Stimulated activated CD4-positive, alpha-beta T cell treated with anti-CD3 and anti-CD28 coated beads, Interleukin-1b, Interleukin-23, amount 100 ng/mL, for 1 hour (primary cell): ENCODE data around the gene OR10G3.
A peak's percentile ranks its signal among the peaks of the same experiment; 100 is the strongest.
"Not testable (repeated sequence)": the region's sequence is repeated elsewhere in the genome, so short reads cannot be mapped to it uniquely, and the experiment has no call there.

Source experiments
- DNase-seq, 2 donors: peaks; one replicate each; pipeline ENCODE4 v3.0.0-alpha.2; 2020; ENCODE audit warnings: low read depth in 2 of 2

Gene OR10G3, protein sequence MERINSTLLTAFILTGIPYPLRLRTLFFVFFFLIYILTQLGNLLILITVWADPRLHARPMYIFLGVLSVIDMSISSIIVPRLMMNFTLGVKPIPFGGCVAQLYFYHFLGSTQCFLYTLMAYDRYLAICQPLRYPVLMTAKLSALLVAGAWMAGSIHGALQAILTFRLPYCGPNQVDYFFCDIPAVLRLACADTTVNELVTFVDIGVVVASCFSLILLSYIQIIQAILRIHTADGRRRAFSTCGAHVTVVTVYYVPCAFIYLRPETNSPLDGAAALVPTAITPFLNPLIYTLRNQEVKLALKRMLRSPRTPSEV

DNA sequence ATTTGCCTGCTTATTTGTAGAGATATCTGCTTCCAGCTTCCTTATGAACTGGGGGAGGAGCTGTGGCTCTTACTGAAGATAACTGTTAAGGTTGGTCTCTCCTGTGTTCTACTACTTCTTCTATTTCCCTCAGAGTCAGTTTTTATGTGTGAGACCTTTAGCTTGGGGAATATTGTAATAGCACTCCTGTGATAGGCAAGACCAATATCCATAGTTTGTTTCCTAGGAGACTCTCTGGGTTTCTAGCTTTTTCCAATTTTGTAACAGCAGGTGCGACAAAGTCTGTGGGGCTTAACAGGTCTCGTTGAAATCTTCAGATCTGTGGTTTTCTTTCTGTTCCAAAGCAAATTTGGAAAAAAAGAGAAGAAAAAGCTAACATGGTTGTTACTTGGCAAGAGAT is at the start of gene OR10G3:
OR10G3 (minus strand) TSS at position 101 of the 400 bp plus-strand sequence. CDS start 9,332 bp downstream, outside the sequence.
- no peak for DNase-seq

DNA sequence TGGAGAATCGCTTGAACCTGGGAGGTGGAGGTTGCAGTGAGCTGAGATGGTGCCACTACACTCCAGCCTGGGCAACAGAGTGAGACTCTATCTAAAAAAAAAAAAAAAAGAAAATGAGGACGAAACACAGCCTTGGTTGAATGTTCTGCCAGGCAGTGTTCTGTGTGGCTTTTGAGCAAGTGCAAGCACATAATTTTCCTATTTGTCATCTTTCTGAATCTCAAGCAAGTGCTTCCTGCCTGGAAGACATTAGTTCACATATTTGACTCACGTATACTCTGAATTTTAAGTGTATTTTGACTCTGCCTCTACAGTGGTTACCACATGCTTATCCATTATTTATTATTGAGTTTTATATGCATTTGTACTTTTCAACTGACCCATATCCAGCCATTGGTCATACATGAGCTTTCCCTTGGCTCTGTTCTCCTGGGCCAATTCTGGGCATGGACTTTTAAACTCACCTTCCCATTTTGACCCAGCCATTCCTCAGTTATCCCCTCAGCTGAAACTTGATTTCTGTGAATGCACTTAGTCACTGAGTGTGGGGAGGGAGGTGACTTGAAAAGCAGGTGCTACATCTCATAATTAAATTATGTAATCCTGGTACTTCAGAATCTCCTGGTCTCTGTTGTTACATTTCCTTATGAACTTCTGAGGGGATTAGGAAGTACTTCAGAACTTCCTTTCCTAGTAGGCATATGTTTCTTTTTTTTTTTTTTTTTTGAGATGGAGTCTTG is 46.8 kb upstream of the OR10G3 start:
- DNase-seq, result no peak

DNA sequence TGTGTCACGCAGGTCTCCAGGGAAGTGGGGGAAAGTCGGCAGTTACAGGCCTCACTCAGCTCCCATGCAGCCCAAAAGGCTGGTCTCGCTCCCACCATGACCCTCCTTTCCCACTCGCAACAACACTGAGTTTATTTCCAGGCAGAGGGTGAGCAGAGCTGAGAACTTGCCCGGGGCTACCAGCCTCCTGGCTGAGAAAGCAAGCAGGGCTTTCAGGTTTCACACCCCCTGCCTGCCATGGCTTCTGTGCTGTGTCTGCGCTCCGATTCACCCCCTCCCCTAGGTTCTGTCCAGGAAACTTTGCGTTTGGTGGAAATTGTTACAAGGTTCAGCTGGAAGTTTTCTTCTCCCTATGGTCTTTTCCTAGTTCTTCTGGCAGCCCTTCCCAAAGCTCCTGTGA is 37.7 kb upstream of the OR10G3 start:
- DNase-seq, result no peak

DNA sequence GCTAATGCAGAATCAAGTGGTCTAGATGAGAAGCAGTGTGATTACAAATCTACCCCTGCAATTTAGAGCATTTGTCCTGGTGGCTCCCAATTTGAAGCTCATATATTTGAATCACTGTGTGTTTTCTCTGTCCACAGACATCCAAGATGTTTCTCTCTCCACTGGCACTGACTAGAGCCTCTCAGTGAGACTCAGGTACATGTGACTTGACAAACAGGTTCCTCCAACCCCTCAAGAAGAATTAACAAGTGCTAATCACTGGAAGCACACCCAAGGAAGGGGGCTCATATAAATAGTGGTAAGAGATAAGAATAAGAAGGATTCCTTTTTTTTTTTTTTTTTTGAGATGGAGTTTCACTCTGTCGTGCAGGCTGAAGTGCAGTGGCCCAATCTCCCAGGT is 34.4 kb upstream of the OR10G3 start:
- DNase-seq, result no peak

DNA sequence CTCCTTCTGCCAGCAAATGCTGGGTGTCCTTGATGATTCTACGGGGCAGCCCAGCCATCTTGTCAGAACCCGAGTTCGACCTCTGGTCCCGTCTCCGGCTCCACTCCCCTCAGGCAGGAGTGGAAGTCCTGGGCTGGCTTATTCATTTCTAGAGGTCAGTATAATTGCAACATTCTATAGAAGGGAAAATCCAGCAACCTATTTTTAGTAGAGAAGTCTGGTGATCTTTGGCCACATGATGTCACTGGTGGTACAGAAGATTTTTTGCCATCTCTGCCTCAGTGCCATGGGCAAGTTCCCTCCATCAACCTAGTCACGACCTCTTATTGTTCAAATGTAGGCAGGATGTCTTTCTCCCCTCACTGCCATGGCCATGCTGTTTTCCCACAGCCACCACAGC is 32.4 kb upstream of the OR10G3 start:
- DNase-seq, result no peak

DNA sequence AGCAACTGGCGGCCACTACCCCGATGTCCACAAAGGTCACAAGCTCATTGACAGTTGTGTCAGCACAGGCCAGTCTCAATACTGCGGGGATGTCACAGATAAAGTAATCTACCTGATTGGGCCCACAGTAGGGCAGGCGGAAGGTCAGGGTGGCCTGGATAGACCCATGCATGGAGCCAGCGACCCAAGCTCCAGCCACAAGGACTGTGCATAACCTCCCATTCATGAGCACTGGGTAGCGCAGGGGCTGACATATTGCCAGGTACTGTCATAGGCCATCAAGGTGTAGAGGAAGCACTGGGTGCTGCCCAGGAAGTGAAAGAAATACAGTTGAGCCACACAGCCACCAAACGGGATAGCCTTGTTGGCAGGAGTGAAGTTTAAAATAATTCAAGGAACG is 22.3 kb upstream of the OR10G3 start:
- not testable (repeated sequence) for DNase-seq

DNA sequence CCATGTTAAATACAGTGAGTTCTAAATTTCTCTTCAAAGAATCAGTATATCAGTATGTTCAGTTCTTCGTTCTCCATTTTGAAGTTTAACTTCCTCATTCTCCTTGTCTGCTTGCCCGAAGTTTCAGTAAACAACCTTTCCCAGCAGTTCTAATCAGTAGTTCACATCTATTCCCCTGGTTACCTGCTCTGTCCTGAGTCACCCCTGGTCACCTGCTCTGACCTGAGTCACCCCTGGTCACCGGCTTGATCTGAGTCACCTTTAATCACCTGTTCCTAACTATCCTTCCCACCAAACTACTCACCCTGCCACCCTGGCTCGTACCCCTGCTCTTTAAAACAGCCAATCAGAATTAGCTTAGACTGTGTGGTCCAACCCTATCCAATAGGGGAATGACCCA is 9.4 kb upstream of the OR10G3 start:
- no peak for DNase-seq

DNA sequence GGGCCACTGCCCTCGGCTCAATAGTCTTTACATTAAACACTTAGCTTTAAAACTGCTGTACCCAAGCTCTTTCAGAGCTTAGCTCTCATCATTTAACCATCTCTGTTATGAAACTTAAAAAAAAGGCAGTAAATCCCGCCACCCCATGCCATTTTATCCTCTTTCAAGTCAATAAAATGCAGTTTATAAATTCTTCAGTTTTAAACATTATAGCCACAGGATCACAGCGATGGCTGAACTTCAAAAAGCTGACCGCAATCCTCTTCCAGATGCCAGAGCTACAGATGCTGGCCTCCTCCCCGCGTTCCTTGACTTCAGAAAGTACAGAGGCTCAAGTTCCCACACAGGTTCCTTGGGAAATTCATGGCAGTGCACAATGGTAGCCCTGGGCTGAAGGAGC is 4.2 kb downstream of the OR10G3 start:
- DNase-seq, result no peak

DNA sequence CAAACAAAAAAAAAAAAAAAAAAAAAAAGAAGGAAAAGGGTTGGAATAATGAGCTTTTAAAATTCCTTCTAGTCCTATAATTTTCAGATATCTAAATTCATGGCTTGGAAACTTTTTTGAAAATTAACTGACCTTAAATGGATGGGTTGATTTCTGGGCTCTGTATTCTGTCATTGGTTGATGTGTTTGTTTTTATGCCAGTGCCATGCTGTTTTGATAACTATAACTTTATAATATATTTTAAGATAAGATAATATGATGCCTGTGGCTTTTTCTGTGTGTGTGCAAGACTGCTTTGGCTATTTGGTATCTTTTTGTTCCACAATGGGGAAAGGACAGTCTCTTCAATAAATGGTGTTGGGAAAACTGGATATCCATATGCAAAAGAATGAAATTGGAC is 7.3 kb downstream of the OR10G3 start:
- DNase-seq, result no peak

DNA sequence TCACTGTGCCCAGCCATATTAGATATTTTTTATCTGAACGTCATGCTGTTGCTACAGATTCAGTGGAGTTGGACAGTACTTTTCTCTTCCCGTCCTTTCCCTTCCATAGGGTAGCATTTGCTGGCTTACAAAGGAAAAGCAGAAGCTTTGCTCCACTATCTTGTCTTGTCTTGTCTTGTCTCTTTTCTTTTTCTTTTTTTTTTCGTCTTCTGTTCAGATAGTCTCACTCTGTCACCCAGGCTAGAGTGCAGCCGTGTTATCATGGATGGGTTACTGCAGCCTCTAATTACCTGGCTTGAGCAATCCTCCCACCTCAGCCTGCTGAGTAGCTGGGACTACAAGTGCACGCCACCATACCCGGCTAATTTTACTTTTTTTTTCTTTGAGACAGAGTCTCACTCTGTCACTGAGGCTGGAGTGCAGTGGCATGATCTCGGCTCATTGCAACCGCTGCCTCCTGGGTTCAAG is 21.1 kb downstream of the OR10G3 start:
- DNase-seq, result no peak

DNA sequence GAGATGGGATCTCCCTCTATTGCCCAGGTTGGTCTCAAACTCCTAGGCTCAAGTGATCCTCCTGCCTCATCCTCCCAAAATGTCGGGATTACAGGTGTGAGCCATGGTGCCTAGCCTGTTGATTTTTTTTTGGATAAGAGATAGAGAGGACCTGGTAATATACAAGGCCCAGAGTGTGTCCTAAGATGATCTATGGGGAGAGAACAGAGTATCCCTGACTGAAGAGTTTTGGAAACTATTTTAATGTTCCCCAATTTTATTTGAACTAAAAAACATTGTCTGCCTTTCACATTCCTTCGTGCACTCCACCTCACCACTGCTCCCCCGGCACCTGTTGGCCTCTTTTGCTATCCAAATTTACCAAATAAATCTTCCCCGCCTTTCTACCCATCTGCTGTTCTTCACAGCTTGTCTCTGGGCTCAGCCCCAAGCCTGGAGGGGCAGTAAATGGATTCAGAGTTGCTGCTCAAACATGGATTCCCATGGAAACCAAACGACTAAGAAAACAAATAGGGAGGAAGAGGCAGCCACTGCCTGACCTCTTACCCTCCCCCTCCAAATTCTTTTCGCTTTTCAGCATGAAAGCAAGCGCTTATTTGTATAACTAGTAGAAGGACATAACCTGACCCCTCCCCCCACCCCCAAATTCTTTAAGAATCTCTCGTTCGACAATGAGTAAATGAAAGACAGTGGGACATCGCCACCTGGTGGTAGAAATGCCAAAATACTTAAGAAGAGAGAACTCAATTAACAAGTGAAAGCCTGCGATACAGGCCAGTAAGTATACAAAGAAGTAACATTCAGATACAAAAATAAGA is 22.6 kb downstream of the OR10G3 start:
- DNase-seq, result peak; percentile 58 to 59

DNA sequence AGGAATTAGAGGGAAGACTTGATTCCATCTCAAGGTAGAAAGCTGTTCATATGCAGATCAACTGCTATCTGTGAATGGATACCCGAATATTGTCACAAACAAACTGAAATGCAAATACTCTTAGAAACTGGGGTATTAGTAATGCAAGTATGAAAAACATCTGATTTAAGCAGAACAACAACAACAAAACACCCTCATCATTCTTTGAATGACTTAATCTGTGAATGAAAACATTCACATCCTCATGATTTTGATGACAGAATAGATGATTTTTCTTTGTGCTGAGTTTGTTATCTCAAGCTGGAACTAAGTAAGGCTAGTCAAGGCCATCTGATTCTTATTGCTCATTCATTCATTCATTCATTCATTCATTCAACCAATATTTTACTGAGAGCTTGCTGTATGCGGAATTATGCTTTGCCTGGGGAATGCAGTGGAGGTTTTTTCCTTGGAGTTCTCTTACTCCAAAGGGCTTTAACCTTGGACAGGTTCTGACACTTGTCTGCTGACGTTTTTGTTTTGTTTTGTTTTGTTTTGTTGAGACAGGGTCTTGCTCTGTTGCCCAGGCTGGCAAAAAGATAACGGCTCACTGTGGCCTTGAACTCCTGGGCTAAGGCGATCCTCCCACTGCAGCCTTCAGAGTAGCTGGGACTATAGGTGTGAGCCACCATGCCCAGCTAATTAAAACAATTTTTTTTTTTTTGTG is 23.3 kb downstream of the OR10G3 start:
- DNase-seq, result no peak

DNA sequence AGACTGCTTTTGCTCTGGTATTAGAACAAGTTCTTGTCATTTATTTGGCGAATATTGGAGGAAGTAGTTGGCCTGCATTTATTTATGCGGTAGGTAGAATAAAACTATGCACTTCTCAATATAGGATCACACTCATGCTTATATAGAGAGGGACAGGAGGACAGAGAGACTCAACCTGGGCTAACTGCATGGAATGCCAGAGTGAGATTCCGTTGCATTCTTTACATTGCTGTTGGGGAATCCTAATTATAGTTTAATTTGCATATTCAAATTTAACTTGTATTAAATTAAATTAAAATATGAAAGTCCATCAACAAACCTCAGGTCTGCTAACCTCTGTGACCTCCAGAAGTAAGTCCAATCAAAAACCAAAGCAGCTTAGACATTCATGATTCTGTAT is 26.6 kb downstream of the OR10G3 start:
- DNase-seq, result no peak

DNA sequence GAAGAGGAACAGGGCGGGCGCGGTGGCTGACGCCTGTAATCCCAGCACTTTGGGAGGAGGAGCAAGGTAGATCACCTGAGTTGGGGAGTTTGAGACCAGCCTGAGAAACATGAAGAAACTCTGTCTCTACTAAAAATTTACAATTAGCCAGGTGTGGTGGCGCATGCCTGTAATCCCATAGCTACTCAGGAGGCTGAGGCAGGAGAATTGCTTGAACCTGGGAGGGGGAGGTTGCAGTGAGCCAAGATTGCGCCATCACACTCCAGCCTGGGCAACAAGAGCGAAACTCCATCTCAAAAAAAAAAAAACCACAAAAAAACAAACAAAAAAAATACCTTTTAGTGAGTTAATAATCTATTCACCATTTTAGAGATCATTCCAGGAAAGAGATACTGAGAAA is 35.3 kb downstream of the OR10G3 start:
- not testable (repeated sequence) for DNase-seq

DNA sequence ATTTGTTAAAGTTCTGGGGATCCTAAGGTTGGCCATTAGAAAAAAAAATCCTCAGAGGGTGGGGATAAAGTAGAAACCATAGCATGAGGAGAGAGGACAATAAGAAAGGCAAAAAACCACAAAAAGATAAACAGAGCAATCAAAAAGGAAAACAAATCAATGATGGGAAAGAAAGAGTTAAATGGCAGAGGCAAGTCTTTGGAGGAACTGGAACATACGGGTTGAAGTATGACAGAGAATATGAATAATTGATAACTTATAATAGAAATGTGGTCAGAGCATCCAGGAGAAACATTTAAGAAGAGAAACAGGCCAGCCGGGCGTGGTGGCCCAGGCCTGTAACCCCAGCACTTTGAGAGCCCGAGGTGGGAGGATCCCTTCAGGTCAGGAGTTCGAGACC is 35.9 kb downstream of the OR10G3 start:
- no peak for DNase-seq

DNA sequence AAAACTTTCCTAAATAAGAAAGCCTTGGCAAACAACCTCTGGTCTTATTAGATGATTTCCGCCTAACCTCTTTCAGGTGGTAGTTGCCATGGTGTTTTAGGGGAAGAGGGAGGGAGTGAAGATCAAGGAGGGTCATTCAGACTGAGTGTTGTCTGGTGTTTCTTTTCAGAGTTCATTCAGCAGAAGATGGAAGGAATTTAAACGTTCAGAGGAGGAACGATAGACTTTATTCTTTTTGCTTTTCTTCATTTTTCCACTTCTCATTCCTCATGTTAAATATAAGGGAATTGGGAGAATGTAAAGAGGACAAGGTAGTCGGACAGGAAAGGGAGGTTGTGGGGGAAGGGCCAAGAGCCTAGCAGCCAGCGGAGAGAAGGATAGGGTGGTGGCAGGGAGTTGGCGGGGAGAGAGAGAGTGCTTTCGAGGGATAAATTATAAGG is 36.3 kb downstream of the OR10G3 start:
- DNase-seq, result no peak

DNA sequence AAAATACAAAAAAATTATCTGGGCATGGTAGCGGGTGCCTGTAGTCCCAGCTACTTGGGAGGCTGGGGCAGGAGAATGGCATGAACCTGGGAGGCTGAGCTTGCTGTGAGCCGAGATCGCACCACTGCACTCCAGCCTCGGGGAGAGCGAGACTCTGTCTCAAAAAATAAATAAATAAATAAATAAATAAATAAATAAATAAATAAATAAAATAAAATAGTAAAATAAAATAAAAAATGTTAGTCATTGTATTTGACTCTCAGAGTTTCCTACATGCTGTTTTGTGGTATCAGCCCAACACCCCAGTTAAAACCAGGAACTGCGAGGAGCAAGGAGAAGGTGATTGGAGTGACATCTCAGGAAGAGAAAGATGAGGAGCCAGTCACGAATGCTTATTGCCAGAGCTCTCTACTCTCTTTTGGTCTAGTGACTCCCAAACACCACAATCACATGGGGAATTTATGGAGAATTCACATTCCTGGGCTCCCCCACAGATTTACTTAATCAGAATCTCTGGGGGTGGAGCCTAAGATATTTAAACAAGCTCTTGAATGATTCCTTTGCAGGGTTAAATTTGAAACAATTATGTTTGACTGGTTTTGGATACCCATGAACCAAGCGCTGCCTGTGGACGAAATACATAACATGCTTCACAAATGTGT is 38.3 kb downstream of the OR10G3 start:
- no peak for DNase-seq

DNA sequence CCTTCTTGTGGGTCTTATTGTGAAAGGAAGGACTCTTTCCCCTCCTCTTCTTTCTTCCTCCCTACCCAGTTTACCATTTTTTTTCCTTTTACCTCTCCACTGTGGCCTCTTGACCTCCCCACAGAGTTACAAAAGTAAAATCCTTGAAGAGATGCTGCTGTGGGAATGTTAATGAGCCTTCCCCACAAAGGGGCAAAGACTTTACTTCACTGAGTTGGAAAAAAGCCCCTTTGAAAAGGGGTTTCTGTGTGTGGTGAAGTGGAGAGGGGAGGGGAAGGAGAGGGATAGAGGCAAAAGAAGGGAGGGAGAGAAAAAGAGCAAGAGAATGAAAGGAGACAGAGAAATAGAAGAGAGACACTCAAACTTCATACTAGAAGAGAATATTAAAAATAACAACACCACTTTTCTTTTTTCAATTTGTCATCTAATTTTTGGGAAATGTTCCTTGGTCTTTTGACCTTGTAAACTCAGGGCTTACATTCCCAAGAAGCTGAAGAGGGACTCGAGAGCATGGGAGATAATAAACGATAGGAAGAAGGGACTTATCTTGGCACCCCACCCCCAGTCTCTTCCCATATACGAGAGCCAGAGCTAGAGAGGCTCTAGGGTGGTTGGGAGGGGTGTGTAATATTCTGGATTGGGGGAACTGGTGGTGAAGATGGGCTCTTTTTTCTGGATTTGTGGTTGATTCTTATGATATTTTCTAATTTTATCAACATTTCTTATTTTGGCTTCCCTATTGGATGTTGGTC is 40.5 kb downstream of the OR10G3 start:
- DNase-seq, result no peak

DNA sequence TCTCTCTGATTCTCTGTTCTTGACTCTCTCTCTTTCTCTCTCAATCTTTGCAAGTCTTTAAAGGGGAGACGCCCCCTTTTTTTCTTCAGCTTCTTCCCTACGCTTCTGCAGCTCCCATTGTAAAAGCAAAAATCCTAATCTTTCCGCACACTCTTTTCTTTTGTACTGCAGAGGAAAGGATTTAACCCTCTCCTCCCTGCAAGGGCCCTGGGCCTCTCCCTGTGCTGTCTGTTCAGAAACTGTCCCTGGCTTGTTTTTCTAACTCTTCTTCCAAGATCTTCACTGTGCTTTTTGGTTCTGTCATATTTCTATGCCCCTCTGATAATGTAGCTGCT is 42.8 kb downstream of the OR10G3 start:
- DNase-seq, result no peak

DNA sequence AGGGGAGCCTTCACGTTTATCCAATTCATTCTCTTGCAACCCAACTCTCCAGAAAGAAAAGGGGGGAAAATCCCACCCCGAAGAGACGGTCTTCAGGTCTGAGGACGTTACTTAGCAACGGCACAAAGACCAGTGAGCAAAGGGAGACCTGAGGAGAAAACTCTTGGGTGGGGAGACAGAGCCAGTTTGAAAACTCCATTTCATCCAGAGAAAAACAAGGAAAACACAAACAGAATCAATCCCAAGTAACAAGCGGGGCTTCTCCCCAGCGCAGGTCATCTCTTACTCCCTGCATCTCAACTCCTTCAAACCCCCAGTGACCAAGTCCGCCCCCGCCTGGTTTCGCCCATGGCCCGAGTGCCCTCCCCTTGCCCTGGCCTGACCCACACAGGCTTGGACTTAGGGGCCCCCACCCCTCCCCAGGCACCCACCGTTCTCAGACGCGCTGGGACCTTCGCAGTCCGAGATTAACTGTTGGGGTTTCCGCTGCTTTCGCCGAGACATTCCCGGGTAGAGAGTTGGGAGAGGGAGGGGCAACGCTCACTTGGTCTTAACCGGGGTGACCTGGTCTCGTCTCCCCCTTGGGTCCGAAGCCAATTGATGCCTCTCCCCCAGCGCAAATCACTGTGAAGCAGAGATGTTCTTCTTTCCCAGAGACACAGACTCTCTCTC is 43.3 kb downstream of the OR10G3 start:
- no peak for DNase-seq
